Upper lobe of right lung (tissue), 1 donor: ENCODE measurements around the gene CD276. TPM values are rescaled to one million over a fixed set of nuclear protein-coding genes. Genes with fewer than 3 reads are reported as not detected.

Experiments used
- ATAC-seq: fragments of 200-7000 bp; cut with Tn5 transposase; one replicate; pipeline ENCODE4 v1.9.1; 2020; ENCODE audit warnings: mild to moderate bottlenecking, moderate library complexity
- DNase-seq: peaks from one replicate; pipeline ENCODE4 v3.0.0-alpha.2; 2020
- H3K27ac ChIP-seq: fragments of 200-600 bp; one replicate; pipeline ENCODE4 v1.8.0; 2022
- H3K27me3 ChIP-seq: fragments of 200-600 bp; one replicate; pipeline ENCODE4 v1.8.0; 2022; ENCODE audit warnings: mild to moderate bottlenecking
- H3K36me3 ChIP-seq: fragments of 200-600 bp; one replicate; pipeline ENCODE4 v1.8.0; 2022
- H3K4me1 ChIP-seq: fragments of 200-600 bp; one replicate; pipeline ENCODE4 v1.8.0; 2022
- H3K4me3 ChIP-seq: fragments of 200-600 bp; one replicate; pipeline ENCODE4 v1.8.0; 2022; ENCODE audit warnings: mild to moderate bottlenecking
- H3K9me3 ChIP-seq: fragments of 200-600 bp; one replicate; pipeline ENCODE4 v1.8.0; 2022
- intact Hi-C: fragments of 100-400 bp; cut with DNase I; formaldehyde crosslinking; loops from one replicate; pipeline ENCODE4 v1.11.0; 2022
- total RNA-seq: library from RNA; stranded (reverse); fragmentation: NEBNext Ultra II Directional; extraction: Animal tissue kit (Norgen Biotek cat#: 25700); gene quantifications from one replicate; pipeline ENCODE4 v1.2.1, GENCODE V29; 2021
- TF ChIP-seq, protein P1 (sequence below): fragments of 200-600 bp; IDR thresholded peaks from one replicate; pipeline ENCODE4 v1.8.0; 2022; ENCODE audit warnings: antibody characterized with exemption
- donor health status: DM: no; HTN: yes; CAD: no; lungs with severe emphysema.

Gene CD276
- total RNA-seq, 1 donor from 2014 or later = 60.8 TPM

GRCh38 chr15:73760330-73761329 lies 76.4 kb downstream of the CD276 start:
- no peaks in the 10 kb centered on the region for H3K27me3 ChIP-seq
- intact Hi-C loops = no loop called here
- peaks cover 3% of the 10 kb centered on the region for H3K4me1 ChIP-seq
- H3K27ac ChIP-seq = no peak overlapping the region
- no peaks in the 10 kb centered on the region for H3K36me3 ChIP-seq
- no peak overlapping the region for H3K4me3 ChIP-seq
- ATAC-seq = no peak
- H3K9me3 ChIP-seq = no peaks in the 10 kb centered on the region
- no peak for DNase-seq
- TF ChIP-seq, protein P1, sequence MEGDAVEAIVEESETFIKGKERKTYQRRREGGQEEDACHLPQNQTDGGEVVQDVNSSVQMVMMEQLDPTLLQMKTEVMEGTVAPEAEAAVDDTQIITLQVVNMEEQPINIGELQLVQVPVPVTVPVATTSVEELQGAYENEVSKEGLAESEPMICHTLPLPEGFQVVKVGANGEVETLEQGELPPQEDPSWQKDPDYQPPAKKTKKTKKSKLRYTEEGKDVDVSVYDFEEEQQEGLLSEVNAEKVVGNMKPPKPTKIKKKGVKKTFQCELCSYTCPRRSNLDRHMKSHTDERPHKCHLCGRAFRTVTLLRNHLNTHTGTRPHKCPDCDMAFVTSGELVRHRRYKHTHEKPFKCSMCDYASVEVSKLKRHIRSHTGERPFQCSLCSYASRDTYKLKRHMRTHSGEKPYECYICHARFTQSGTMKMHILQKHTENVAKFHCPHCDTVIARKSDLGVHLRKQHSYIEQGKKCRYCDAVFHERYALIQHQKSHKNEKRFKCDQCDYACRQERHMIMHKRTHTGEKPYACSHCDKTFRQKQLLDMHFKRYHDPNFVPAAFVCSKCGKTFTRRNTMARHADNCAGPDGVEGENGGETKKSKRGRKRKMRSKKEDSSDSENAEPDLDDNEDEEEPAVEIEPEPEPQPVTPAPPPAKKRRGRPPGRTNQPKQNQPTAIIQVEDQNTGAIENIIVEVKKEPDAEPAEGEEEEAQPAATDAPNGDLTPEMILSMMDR = no peak

GRCh38 chr15:73763931-73764330 lies 79.7 kb downstream of the CD276 start:
- peak; percentile 51 for ATAC-seq
- no peaks in the 10 kb centered on the region for H3K27me3 ChIP-seq
- H3K36me3 ChIP-seq = no peaks in the 10 kb centered on the region
- no peaks in the 10 kb centered on the region for H3K9me3 ChIP-seq
- no peak overlapping the region for H3K27ac ChIP-seq
- H3K4me1 ChIP-seq = peaks cover 3% of the 10 kb centered on the region
- no peak overlapping the region for H3K4me3 ChIP-seq
- TF ChIP-seq, protein P1 = no peak
- DNase-seq = no peak
- intact Hi-C loops = no loop called here

Other genes starting within 250 kb of the CD276 start
- gene REC114, start 241.2 kb upstream of the CD276 start, total RNA-seq = not detected
- gene NPTN, start 51.0 kb upstream of the CD276 start, total RNA-seq = 131 TPM
- gene INSYN1, start 69.0 kb downstream of the CD276 start, total RNA-seq = 6.2 TPM
- not detected for gene TBC1D21, start 189.2 kb downstream of the CD276 start, total RNA-seq
- 11.1 TPM for gene LOXL1, start 242.1 kb downstream of the CD276 start, total RNA-seq